CMK (cell line): Measurements from ENCODE around the gene CMIP.

Experiments used
- DNase-seq: peaks from one replicate; pipeline ENCODE4 v3.0.0-alpha.2; 2010; ENCODE audit warnings: low read depth

CMIP gene

DNA sequence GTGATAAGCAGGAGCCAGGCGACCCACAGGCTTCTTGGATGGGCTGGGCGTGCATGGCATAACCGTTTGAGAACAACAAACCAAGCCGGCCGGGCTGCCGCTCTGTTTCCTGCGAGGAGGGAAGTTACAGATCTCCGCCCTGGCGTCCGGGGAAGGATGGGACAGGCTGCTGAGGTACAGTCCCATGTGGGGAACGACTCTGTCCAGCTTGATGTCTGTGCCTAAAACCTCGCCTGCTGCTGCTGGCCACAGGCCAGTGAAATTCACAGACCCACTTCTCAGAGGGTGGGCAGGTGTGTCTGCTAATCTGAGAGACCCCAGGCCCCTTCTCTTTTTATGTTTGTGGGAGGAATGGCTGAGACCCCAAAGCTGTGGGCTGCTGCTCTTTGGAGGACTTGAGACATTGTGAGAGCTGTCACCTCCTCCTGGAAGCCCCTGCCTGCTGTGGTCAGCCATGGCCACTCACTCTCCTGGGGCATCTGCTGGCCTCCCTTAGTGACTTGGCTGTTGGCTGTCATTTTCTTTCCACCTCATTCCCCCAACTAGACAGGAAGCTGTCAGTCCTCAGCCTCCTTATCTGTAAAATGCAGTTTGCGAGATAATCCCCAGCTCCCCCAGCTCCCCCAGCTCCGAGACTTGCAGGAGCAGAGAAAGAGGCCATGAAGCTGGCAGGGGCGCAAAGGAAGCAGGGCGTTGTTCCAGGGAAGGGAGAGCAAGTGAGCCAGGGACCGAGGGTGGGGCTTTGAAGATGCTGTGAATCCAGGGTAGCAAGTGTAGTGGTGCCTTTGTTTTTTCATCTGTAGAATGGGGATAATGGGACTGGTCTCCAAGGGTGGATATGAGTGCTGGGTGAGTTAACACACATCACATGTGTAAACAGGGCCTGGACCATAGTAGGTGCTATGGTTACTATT is 51.0 kb downstream of the CMIP start:
- peak; percentile 93 for DNase-seq

DNA sequence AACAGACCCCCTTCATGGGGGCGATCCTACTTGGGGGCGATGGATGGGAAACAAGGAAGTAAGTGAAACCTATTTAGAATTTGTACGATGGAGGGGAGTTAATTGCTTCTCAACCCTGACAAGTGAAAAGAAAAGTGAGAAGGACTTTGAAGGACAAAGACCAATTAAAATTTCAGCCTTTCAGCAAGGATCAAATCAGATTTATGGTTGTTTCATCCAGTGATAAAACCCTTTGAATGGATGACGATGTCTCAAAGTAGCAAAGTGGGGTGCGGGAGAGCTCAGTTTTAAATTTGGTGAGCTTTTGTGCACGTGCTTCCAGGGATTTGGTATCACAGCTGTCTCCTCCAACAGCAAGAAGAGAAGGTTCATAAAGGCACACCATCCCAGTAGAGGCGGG is 51.7 kb downstream of the CMIP start:
- DNase-seq: no peak

DNA sequence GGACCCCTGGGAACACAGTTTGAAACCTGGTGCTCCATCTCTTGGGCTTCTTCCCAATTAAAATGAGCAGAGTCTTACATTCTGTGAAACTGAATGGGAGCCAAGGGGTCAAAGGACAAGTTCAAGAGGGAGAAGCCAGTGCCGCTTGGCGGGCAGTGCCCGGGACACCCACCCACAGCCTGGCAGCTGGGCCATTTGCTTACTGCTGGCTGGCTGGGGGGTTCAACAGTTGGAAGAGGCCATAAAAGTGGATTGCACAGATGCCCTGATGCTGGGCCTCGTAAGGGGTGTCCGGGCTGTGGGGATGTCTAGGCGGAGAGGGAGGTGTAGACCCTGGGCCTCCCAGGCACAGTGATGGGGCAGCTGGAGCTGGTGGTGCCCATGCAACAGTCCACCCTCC is 52.1 kb downstream of the CMIP start:
- DNase-seq: no peak

DNA sequence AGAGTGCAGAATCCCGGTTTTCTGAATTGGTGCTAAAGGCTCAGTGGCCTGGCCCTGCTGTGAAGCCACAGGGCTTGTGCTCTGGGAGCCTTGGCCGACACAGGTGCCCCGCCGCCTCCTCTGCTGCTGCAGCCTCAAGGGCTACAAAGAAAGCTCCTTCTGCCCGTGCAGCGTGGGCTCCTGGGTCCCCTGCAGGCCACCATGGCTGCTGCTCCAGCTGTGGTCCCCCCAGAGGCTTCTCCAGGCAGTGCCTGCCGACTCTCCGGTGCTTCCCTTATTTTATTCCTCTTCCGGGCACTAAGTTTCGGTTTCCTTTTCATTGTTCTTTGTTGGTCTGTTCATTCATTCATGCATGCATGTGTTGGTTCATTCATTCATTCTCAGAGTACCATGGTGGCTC is 53.1 kb downstream of the CMIP start:
- DNase-seq: no peak

DNA sequence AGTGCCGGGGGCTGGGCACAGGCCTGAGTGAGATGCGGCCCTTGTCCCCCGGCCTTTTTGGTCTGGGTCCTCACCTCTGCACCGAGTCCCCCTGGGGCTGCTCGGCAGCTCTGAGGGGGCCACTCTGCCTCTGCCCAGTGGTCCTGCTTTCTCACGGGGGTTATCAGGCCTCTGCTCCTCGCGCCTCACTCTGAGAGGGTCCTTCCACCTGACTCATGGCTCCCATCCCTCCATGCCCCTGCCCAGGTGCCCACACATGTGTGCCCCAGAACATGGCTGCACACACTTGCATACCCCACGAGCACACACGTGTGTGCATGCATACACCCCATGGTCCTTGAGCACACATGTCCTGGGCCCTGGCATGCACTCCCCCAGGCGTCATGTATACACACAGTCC is 53.7 kb downstream of the CMIP start:
- no peak for DNase-seq

DNA sequence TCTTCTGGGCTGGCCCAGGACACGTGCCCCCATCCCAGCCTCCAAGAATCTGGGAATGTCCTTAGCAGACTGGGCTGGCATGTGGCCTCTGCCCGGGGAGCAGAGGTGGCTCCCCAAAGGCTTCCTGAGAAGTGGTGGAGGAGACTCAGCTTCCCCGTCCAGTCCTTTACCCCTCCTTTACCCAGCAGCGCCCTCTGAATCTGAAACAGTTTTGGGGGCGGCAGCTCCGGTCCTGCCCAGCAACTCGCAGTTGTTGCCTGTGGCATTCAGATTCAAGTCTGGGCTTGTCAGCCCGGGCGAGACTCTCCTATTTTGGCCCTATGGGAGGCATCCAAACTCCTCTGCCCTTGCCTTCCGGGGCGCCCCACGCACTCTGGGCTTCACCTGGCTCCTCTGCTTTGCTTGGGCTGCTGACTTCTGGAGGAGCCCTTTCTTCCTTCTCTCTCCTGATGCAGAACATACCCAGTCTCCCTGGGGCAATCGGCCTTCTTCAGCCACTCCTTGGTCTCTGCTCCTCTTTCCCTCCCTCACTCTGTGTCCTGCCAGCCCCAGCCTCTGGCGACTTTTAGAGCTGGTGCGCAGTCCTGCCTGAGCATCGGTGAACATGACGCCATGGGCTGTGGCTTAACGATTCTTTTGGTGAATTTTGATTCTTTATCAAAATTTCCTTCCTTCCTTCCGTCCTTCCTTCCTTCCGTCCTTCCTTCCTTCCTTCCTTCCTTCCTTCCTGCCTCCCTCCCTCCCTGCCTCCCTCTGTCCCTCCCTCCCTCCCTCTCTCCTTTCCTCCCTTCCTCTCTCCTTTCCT is 55.2 kb downstream of the CMIP start:
- no peak for DNase-seq

DNA sequence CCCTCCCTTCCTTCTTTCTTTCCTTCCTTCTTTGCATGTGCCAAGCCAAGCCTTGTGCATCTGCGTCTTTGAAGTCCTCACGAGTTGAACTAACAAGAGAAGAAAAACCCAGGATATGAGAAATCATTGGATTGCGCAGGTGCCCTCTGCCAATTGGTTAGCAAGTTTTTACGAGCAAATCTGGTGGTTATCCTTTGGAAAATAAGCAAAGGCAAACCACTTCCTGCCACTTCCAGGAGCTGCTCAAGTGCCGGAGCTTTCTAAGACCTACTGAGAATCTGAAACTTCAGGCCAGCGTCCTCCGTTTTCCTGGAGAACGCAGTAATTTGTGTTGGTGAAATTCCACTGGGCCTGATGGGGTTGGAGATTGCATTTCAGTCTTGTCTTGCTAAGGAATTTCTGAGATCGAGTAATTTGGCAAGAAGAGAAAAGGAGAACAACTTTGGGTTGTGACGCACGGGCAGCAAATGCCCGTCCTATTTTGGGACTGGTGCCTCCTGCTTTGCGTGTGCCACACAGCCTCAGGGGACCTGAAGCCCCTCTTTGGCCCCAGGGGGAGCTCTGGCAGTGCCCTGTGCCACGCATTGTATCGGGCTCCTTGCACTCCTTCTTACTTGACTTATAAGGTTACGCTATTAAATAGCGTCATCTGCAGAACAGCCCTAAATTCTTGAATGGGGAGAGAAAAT is 56.4 kb downstream of the CMIP start:
- no peak for DNase-seq

DNA sequence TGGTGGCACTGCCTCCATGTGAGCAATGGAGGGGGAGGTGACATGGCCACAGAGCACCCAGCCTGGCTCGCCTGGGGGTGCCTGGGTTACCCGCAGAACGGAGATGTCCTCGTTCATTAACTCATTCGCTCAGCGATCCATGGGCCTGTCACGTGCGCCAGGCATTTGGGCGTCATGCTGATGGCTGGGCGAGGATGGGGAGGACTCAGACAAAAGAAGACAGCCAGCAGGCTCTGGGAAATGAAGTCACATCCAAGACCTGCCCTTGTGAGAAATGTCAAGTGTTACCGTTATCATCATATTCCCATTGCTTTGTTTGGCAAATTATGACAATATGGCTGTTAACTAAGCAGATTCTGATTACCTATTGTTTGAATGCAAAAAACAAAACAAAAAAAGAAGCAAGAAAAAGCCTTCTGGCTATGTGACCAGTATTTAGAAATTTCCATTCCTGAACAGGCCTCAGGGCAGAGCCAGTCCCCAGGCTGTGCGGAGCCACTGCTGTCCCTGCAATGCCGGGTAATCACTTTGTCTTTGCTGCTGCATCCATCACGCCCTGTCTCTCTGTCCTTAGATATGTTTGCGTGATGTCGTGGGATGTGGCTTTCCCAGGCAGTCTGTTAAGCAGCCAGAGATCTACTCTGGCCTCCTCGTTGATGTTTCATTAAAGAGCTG is 57.9 kb downstream of the CMIP start:
- DNase-seq: no peak

DNA sequence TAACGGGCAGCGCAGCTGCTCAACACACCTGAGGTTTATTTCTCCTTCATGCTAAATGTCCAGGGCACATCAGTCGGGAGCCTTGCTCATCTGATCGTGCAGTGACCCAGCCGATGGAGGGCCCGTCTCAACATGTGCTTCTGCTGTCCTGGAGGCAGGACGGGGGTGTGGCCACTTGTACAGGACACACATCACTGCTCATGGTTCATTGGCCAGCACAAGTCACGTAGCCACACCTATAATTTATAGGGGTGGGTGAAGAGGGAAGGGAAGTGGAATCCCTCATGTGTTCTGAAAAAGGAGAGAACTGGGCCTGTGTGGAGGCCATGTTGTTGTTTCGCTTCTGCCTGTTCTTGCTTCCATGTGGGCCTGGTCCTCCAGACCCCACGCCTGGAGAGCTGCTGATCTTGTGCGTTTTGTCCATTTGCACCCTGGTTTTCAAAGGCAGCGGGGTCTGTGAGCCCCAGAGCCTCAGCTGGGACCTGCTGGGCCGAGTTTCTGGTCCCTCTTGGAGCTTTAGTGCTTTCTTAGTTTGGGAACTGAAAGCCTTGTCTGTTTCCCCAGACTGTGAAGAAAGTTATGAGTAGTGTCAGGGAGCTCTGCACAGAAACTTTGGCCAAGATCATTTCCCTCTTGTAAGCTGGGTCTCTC is 60.5 kb downstream of the CMIP start:
- no peak for DNase-seq

DNA sequence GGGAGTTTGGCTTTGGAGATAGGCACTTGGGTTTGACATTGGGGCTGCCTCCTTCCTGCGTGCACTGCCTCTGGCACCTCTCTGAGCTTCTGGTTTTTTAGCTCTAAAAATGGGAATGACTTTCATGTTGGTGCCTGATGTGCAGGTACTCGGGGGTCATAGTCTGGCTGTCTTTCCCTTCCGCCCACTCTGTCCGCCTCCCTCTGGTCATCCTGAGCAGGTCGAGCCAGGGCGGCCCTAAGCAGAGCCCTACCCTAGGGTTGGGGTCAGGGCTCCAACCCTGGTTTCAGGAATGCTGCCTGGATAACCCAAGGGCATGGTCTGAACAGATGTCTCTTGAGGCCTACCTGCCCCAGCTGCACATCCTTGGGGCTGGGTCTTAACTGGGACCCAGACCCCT is 64.8 kb downstream of the CMIP start:
- DNase-seq: no peak

DNA sequence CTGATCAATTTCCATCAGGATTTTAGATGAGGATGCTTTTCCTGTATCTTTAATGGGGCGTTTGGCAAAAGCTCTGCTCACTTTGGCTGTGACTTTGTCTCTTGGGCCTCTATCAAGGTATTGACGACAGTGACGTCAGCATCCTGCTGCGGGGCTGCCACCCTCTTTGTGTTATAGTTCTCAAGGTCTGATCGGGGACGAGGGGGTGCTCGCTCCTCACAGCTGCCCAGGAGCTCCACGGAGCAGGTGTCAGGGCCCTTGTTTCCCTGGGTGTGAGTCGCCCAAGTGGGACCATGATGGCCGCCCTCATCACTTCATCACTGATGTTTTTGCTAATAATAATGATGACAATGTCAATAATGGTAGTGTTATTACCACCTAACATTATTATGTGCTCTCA is 65.4 kb downstream of the CMIP start:
- DNase-seq: no peak

DNA sequence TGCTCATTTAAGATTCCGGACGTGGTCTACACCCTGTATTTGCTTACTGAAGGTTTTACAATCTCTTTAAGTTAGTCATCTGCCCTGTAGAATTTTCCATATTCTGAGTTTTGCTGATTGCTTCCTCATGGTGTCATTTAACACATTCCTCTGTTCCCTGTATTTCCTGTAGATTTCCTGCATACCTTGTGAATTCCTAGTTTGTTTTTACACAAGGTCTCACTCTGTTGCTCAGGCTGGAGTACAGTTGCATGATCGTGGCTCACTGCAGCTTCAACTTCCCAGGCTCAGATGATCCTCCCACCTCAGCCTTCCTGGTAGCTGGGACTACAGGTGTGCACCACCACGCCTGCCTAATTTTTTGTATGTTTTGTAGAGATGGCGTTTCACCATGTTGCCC is 66.8 kb downstream of the CMIP start:
- no peak for DNase-seq

DNA sequence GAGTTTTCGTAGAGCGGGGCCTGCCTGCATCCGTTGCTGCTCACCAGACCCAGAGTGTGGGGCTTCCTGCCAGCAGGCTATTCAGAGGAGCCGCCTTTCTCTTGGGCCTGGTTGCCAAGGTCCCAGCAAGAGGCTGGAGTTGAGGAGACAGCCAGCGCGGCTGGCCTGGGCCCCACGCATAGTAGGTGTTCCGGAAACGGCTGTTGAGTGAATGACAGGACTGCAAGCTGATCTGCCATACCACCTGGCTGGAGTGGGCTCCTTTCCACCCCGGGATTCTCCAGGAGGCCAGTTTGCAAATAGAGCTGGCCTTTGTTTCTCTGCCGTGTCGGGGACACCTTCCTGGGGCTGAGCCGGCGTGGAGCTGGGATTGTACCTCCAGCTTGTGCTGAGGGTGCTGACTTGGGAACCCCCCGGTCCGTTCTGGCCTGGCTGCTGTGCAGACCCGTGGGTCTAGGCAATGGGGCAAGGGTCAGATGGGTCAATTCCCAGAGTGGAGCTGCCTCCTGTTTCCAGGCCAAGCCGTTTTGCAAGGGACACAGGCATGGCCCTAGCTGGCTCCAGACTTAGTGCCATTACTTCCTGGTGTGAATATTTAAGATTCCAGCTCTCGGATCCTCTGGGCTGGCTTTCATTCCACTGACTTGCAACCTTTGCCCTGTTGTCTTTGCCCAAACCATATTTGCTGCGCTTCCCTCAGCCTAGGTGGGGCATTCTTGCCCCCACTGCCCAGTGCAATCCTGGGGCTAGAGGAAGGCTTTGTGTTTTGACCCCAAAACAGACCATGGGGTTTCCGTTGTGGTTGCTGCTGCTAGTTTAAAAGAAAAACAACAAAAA is 68.8 kb downstream of the CMIP start:
- DNase-seq: no peak

DNA sequence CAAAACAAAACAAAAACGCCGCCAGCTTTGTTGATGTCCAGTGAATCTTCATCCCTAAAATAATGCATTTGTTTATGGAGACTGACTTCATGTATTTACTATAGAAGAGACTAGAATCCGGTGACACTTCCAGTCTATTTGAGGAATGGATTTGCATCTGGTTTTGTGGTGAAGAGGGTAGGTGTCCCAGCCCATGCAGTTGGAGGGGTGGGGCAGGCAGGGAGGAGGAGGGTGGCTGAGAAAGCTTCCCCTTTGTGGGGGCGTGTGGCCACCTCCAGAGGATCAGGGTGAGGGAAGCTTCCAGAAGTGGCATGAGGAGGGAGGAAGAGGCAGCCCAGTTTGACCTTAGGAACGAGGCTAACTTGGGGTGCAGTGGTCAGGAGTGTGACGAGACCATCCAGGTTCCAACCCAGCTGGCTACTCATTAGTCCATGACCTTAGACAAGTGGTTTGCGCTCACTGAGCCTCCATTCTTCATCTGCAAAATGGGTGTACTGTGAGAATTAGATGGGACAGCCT is 69.5 kb downstream of the CMIP start:
- DNase-seq: no peak

DNA sequence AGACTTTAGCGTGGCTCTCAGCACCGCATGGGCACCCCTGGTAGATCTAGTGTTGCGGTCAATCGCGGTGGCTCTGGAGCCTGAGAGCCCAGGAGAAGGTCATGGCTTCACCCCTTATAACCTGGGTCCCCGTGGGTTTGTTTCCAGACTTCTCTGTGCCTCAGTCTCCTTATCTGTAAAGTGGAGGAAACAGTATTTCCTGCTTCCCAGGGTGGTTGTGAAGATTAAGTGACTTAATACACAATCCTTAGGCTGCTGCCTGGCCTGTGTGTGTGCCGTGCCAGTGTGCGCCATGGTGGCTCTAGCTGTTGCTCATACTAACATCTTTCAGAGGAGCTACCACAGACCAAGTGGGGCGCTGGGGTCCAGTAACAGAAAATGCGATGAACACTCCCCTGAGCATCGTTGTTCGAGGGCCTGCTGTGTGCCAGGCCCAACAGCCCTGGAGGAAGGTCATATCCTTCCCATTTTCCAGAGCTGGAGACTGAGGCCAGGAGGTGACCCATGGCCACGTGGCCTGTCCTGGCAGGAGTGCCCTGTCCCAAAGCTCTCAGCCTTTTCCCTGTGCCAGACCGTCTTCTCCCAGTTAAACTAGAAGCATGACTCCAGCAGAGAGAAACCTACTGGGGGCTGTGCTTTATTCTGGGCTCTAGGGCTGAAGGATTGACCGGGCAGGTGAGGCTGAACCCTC is 70.1 kb downstream of the CMIP start:
- no peak for DNase-seq

DNA sequence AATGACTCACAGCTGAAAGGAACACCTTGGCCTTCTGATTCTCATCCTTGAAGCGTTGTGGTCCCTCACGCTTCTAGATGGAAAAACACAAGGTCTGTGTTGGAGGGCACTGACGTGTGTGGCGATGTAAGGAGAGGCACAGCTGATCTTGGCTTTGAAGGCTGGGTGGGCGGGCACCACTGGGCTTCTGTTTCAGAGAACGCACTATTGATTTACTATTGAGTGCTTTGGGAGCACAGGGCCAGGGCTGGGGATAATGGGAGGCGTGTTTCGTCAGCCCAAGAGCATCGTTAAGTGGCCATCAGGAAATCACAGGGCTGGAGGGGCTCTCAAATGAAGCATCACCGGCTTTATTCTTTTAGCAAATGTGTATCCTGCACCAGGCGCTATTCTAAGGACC is 70.7 kb downstream of the CMIP start:
- no peak for DNase-seq

DNA sequence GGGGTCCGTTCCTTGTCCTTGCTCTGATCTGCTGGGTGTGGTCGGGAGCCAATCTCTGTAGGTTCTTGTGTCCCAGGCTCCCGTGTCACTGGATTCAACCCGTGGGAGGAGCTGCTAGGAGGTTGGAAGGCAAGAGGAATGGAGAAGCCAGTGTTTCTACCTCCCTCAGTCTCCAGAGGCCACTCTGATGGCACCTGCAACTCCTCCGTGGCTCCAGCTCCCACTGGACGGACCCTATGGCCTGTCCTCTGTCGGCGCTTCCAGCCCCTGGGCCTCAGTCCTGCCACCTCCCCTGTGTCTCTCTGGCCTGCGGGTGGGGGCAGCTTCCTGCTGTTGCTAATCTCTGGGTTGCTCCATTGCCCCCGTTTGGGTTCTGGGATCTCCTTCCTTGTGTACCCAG is 71.1 kb downstream of the CMIP start:
- DNase-seq: no peak

DNA sequence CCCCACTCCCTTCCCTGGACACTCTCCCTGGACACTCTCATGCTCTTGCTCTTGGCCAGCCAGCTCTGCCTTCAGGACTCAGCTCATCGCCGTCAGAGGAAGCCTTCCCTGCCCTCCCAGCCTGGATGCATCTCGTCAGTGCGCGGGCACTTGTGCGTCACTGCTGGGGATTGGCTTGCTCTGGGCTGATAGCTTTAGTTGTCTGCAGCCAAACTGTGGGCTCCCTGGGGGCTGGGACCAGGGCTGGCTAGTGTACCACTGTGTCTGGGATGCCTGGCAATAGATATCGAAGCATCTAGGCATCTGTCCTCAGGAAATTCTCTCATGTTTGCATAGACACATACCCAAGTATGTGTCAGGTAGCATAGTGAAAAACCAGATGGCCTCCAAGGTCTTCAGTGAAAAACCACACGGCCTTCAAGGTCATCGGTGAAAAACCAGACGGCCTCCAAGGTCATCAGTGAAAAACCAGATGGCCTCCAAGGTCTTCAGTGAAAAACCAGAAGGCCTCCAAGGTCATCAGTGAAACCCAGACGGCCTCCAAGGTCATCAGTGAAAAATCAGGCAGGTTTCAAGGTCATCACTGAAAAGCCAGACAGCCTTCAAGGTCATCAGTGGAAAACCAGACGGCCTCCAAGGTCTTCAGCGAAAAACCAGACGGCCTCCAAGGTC is 72.0 kb downstream of the CMIP start:
- no peak for DNase-seq

DNA sequence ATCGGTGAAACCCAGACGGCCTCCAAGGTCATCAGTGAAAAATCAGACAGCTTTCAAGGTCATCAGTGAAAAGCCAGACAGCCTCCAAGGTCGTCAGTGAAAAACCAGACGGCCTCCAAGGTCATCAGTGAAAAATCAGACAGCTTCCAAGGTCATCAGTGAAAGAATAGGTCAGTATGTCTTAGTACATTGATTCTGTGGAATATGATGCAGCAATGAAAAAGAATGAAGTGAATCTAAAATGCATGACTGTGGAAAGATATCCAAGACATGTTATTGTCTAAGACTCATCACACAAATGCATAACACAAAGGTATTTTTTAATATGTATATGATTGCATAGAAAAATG is 72.5 kb downstream of the CMIP start:
- no peak for DNase-seq
